Measurements from ENCODE around the gene EDC4. TPM values are rescaled to one million over a fixed set of nuclear protein-coding genes. Genes with fewer than 3 reads are reported as not detected.

Gene EDC4
- polyA plus RNA-seq, 2 of the 4 experiments (the other 2 are of a cell fraction): 21.0 to 54.9 TPM

GRCh38 chr16:67845291-67846062 lies 27.4 kb upstream of the EDC4 start (continued):
- no peak for TF ChIP-seq HDAC2 (IDR thresholded peaks at IDR 0.05)

- Histone ChIP-seq H3K27ac (peak overlapping the region; percentile 89 to 98), H3K9me3 (no peaks in the 10 kb centered on the region), H3K4me1 (peaks cover 40% of the 10 kb centered on the region), H3K4me2 (peak overlapping the region; percentile 87), H3K4me3 (peak overlapping the region; percentile 93)
- CTCF ChIA-PET: interaction anchor here (0.6 to 4.1 kb wide), 5 partner anchors 26 to 64 kb away, joined by 3 to 38 read pairs (median 4); no protein-coding TSS in a partner anchor
- 15% methylated on average over 2 of the region's 2 CpGs for WGBS (ENCODE audit: missing lambda C conversion rate)
- FAIRE-seq (no peak), DNase-seq (ENCODE audit: low read depth in 1 of 2, low spot score in 1 of 2) (no peak), ATAC-seq (no peak)
- POLR2A ChIA-PET: interaction anchor here (0.6 to 0.9 kb wide), 6 partner anchors 12 to 90 kb away, joined by 3 to 7 read pairs (median 4); partner anchors contain the start of genes PSKH1, RANBP10 and TSNAXIP1
- TF ChIP-seq RNF2 (IDR thresholded peaks at IDR 0.05; ENCODE audit: borderline replicate concordance, low read depth): no peak
- TF ChIP-seq EHMT2 (IDR thresholded peaks at IDR 0.05; ENCODE audit: low read depth): no peak
- no peak for TF ChIP-seq ZC3H11A (IDR thresholded peaks at IDR 0.05)
- no peak for TF ChIP-seq ZNF302 (CRISPR knock-in tag; IDR thresholded peaks at IDR 0.05)
- TF ChIP-seq CBX2 (IDR thresholded peaks at IDR 0.05; ENCODE audit: borderline replicate concordance, low read depth): no peak
- no peak for TF ChIP-seq CHD2 (IDR thresholded peaks at IDR 0.05; ENCODE audit: low read length, partially characterized antibody)
- no peak for TF ChIP-seq HOXB5 (CRISPR knock-in tag; IDR thresholded peaks at IDR 0.05)
- no peak for TF ChIP-seq BHLHE40 (IDR thresholded peaks at IDR 0.05; ENCODE audit: low read depth, low read length)
- no peak for TF ChIP-seq HEYL (CRISPR knock-in tag; IDR thresholded peaks at IDR 0.05)
- TF ChIP-seq REST (IDR thresholded peaks at IDR 0.05): no peak
- no peak for TF ChIP-seq PBX3 (IDR thresholded peaks at IDR 0.05)
- TF ChIP-seq RCOR1 (IDR thresholded peaks at IDR 0.05; ENCODE audit: low read depth, low read length): no peak
- no peak for TF ChIP-seq HOXB13 (CRISPR knock-in tag; IDR thresholded peaks at IDR 0.05; ENCODE audit: low read depth)
- TF ChIP-seq POLR2A (IDR thresholded peaks at IDR 0.05; ENCODE audit: low read length): no peak
- no peak for TF ChIP-seq CHD4 (IDR thresholded peaks at IDR 0.05; ENCODE audit: borderline replicate concordance)
- no peak for TF ChIP-seq NPAS2 (CRISPR knock-in tag; IDR thresholded peaks at IDR 0.05; ENCODE audit: borderline replicate concordance)
- no peak for TF ChIP-seq MYC (IDR thresholded peaks at IDR 0.05; ENCODE audit: borderline replicate concordance, low read length)
- TF ChIP-seq MAZ (IDR thresholded peaks at IDR 0.05; ENCODE audit: borderline replicate concordance, low read depth, low read length): no peak
- TF ChIP-seq RAD21 (conservative IDR thresholded peaks at IDR 0.05 in 1 of 2, IDR thresholded peaks at IDR 0.05 in 1 of 2): no peak
- TF ChIP-seq FOSB (CRISPR knock-in tag; IDR thresholded peaks at IDR 0.05): no peak
Measured at GRCh38 chr16:67846063-67846319, 26.9 kb upstream of the EDC4 start.

All from A549 (cell line).